Measurements from ENCODE around the gene CELSR2.

Gene CELSR2

GRCh38 chr1:109228167-109228566, 21.2 kb upstream of the CELSR2 start (continued):
- no peak for TF ChIP-seq BCL6B (tag by site-specific recombination; IDR thresholded peaks at IDR 0.05)
- TF ChIP-seq, protein P1, sequence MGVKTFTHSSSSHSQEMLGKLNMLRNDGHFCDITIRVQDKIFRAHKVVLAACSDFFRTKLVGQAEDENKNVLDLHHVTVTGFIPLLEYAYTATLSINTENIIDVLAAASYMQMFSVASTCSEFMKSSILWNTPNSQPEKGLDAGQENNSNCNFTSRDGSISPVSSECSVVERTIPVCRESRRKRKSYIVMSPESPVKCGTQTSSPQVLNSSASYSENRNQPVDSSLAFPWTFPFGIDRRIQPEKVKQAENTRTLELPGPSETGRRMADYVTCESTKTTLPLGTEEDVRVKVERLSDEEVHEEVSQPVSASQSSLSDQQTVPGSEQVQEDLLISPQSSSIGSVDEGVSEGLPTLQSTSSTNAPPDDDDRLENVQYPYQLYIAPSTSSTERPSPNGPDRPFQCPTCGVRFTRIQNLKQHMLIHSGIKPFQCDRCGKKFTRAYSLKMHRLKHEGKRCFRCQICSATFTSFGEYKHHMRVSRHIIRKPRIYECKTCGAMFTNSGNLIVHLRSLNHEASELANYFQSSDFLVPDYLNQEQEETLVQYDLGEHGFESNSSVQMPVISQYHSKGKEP (tag by site-specific recombination; IDR thresholded peaks at IDR 0.05): no peak
- TF ChIP-seq ZNF121 (tag by site-specific recombination; IDR thresholded peaks at IDR 0.05): no peak

- Histone ChIP-seq H3K9me3 (ENCODE audit: control insufficient read depth, insufficient read depth, low read depth, low read length) (no peaks in the 10 kb centered on the region), H3K4me3 (ENCODE audit: low read depth, low read length) (no peak overlapping the region), H3K4me1 (ENCODE audit: control insufficient read depth, insufficient read depth, low read length) (no peaks in the 10 kb centered on the region), H3K27ac (ENCODE audit: extremely low read depth, low read depth, low read length) (no peak overlapping the region), H3K36me3 (ENCODE audit: control insufficient read depth in 2 of 2, insufficient read depth in 1 of 2, low read length in 2 of 2) (peaks cover 38 to 68% of the 10 kb centered on the region in 2 experiments)
- POLR2A ChIA-PET: no interaction called here
- TF ChIP-seq ZIC2 (tag by site-specific recombination; IDR thresholded peaks at IDR 0.05) (peak; percentile 35; the same call in 1 of the 2 replicates), PRDM4 (tag by site-specific recombination; IDR thresholded peaks at IDR 0.05) (no peak), ZFHX2 (tag by site-specific recombination; conservative IDR thresholded peaks at IDR 0.05) (peak; percentile 27; the same call in 1 of the 2 replicates), ZNF23 (tag by site-specific recombination; IDR thresholded peaks at IDR 0.05; ENCODE audit: borderline replicate concordance) (no peak), PRDM1 (tag by site-specific recombination; IDR thresholded peaks at IDR 0.05) (no peak), ZNF350 (tag by site-specific recombination; IDR thresholded peaks at IDR 0.05) (no peak), ZNF707 (tag by site-specific recombination; IDR thresholded peaks at IDR 0.05) (no peak), ZNF311 (tag by site-specific recombination; IDR thresholded peaks at IDR 0.05; ENCODE audit: borderline replicate concordance) (no peak), ZNF404 (tag by site-specific recombination; IDR thresholded peaks at IDR 0.05) (no peak), MZF1 (tag by site-specific recombination; IDR thresholded peaks at IDR 0.05; ENCODE audit: borderline replicate concordance) (no peak), ZNF677 (tag by site-specific recombination; IDR thresholded peaks at IDR 0.05) (no peak), BCL6B (tag by site-specific recombination; IDR thresholded peaks at IDR 0.05) (no peak), REPIN1 (tag by site-specific recombination; IDR thresholded peaks at IDR 0.05; ENCODE audit: low read depth) (no peak), EGR2 (tag by site-specific recombination; IDR thresholded peaks at IDR 0.05; ENCODE audit: low read depth) (peak; percentile 70), ZNF791 (tag by site-specific recombination; IDR thresholded peaks at IDR 0.05) (no peak)
- TF ChIP-seq, protein P2, sequence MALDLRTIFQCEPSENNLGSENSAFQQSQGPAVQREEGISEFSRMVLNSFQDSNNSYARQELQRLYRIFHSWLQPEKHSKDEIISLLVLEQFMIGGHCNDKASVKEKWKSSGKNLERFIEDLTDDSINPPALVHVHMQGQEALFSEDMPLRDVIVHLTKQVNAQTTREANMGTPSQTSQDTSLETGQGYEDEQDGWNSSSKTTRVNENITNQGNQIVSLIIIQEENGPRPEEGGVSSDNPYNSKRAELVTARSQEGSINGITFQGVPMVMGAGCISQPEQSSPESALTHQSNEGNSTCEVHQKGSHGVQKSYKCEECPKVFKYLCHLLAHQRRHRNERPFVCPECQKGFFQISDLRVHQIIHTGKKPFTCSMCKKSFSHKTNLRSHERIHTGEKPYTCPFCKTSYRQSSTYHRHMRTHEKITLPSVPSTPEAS (tag by site-specific recombination; IDR thresholded peaks at IDR 0.05): no peak
- CTCF ChIA-PET: interaction anchor here (2.2 kb wide), 1 partner anchor 10 kb away, joined by 9 read pairs; no protein-coding TSS in a partner anchor
Measured at GRCh38 chr1:109229531-109230127, 19.7 kb upstream of the CELSR2 start.
